COLO829 (cell line): Measurements from ENCODE around the gene ARHGEF39.
A peak's percentile ranks its signal among the peaks of the same experiment; 100 is the strongest.
"Not testable (repeated sequence)": the region's sequence is repeated elsewhere in the genome, so short reads cannot be mapped to it uniquely, and the experiment has no call there.

Source experiments
- DNase-seq: peaks from one replicate; pipeline ENCODE4 v3.0.0; 2012; ENCODE audit warnings: low spot score

ARHGEF39 gene

DNA sequence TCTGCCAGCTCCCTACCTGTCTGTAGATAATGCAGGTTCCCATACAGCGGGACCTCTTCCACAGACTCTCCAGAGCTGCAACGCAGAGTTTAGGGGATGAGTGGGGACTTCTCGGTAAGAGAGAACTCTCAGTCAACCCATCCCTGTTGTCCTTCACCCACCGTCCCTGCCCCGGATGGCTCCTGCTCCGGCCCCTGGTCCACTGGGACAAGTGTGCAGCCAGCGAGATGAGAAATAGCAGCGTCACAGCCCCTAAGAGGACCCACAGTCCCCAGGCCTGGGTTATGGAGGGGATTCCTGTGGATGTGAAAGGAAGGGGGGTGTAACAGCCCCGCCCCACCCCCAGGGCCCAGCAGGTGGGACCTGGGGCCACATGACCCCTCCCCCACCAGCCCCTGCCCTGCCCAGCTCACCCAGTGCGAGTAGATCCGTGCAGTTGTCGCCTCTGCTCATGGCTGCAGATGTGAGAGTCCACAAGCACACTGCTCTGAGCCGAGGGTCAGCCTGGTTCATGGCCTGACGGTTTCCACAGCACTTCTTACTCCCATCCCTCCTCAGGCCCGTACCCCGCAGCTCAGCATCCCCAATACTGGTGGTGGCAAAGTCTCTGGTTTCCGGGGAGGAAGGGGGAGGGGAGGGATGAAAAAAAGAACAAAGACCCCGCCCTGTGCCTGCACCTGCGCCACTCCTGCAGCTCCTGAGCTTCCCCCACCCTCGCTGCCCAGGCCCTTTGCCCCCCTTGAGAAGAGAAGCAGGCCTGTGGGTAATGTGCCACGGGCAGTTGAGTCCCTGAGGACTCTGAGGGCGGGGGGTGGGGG, 14.4 kb downstream of the ARHGEF39 start, which contains the start of gene SIT1:
Gene SIT1 (minus strand): TSS at position 591 of the 818 bp plus-strand sequence. CDS start 78 bp downstream, at position 513.
- DNase-seq: no peak

- no peak for DNase-seq
Measured at GRCh38 chr9:35649431-35650340, 15.3 kb downstream of the ARHGEF39 start.

- DNase-seq: peak; percentile 96
Measured at GRCh38 chr9:35646533-35647265, 18.3 kb downstream of the ARHGEF39 start.

DNA sequence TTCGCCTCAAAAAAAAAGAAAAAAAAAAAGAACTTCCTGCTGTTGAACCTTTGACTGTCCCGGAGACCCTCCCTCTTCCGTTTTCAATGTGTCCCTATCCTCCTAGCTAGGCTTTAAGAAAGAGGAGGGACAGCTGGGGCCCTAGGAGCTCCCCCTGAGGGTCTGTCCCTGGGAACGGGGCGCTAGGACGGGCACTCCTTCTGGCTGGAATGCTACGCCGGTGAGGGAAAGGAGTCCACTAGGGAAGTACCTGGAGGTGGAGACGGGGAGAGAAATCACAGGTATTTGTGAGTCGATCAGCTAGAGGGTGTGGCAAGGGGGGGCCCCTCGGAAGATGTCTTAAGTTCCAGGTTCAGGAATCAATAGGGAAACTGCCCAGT, 18.9 kb downstream of the ARHGEF39 start:
- DNase-seq: no peak

DNA sequence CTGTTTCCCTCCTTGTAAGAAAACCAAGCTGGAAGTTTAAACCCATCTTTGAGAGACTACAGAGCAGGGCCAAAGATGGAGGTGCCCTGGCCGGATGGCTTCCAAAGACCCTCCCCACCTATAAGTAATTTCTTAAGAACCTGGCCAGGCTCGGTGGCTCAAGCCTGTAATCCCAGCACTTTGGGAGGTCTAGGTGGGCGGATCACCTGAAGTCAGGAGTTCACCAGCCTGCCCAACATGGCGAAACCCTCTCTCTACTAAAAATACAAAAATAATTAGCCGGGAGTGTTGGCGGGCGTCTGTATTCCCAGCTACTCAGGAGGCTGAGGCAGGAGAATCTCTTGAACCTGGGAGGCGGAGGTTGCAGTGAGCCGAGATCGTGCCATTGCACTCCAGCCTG, 19.3 kb downstream of the ARHGEF39 start:
- not testable (repeated sequence) for DNase-seq

DNA sequence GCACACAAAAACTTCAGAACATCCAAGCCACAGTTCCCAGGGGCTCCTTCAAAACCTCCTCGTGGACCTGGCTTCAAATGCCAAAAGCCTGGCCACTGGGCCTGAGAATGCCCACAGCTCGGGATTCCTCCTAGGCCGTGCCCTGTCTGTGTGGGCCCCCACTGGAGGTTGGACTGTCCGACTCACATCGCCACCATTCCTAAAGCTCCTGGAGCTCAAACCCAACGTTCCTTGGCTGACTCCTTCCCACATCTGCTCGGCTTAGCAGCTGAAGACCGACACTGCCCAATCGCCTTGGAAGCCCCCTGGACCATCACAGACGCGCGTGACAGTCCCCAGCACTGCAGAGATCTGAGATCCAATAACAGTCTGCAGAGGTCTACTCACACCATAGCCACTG, 21.9 kb downstream of the ARHGEF39 start:
- no peak for DNase-seq

- DNase-seq: not testable (repeated sequence)
Measured at GRCh38 chr9:35641478-35641877, 23.5 kb downstream of the ARHGEF39 start.

- not testable (repeated sequence) for DNase-seq
Measured at GRCh38 chr9:35640431-35640830, 24.6 kb downstream of the ARHGEF39 start.

GRCh38 chr9:35639631-35640030, 25.4 kb downstream of the ARHGEF39 start:
- DNase-seq: no peak

GRCh38 chr9:35639225-35639624, 25.8 kb downstream of the ARHGEF39 start:
- DNase-seq: not testable (repeated sequence)

GRCh38 chr9:35638751-35639150, 26.2 kb downstream of the ARHGEF39 start:
- DNase-seq: not testable (repeated sequence)

DNA sequence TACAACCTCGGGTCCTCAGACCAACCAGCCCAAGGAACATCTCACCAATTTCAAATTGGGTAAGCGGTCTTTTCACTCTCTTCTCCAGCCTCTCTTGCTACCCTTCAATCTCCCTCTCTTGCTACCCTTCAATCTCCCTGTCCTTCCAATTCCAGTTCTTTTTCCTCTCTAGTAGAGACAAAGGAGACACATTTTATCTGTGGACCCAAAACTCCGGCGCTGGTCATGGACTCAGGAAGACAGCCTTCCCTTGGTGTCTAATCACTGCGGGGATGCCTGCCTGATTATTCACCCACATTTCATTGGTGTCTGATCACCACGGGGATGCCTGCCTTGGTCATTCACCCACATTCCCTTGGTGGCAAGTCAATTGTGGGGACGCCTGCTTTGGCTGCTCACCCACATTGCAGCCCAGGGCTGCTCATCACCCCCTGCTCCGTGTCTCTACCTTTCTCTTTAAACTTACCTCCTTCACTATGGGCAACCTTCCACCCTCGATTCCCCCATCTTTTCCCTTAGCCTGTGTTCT, 27.5 kb downstream of the ARHGEF39 start:
- DNase-seq: not testable (repeated sequence)

DNA sequence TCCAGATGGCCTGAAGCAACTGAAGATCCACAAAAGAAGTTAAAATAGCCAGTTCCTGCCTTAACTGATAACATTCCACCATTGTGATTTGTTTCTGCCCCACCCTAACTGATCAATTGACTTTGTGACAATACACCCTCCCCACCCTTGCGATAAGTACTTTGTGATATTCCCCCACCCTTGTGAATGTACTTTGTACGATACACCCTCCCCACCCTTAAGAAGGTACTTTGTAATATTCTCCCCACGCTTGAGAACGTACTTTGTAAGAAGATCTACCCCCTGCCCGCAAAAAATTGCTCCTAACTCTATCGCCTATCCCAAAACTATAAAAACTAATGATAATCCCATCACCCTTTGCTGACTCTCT, 28.1 kb downstream of the ARHGEF39 start:
- not testable (repeated sequence) for DNase-seq

- no peak for DNase-seq
Measured at GRCh38 chr9:35636135-35636876, 28.7 kb downstream of the ARHGEF39 start.

GRCh38 chr9:35635730-35636129, 29.3 kb downstream of the ARHGEF39 start:
- DNase-seq: no peak

- DNase-seq: no peak
Measured at GRCh38 chr9:35629597-35629996, 35.4 kb downstream of the ARHGEF39 start.

DNA sequence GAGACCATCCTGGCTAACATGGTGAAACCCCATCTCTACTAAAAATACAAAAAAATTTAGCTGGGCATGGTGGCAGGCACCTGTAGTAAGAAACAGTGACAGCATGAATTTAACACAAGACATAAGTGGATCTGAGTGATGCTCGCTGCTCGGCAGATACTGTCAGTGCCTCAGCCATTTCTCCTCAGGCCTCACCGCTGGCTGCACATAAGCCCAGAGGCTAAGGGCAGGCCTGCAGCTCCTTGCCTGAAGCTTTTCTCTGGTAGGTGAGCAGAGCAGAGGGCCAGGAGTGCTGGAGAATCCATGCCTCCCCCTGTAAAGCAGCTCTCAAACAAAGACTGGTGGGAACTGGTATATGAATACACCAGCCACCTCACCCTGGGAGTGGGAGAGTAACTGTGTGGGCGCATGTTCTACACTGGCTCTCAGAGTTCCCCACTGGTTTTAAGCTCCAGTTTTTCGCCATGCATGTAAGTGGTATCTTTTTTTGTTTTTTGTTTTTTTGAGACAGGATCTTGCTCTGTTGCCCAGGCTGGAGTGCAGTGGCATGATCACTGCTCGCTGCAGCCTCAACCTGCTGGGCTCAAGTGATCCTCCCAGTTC, 36.5 kb downstream of the ARHGEF39 start:
- no peak for DNase-seq

GRCh38 chr9:35627575-35627974, 37.4 kb downstream of the ARHGEF39 start:
- no peak for DNase-seq

DNA sequence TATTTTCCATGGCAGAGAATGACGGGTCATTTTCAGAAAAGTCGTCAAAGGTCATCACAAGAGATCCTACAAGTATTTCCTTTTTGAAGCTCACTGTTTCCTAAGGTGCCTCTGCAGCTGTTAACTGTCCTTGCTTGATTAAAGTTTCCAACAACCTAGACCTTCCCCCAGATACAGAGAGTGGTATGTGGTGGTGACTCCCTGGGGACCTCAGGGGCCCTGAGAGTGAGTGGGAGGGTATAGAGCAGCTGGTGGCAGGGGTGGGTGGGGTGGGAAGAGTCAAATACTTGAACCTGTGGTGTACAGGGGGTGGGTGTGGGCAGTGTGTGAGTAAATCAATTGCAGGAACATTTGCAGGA, 45.2 kb downstream of the ARHGEF39 start:
- no peak for DNase-seq

GRCh38 chr9:35618854-35619799, 45.9 kb downstream of the ARHGEF39 start:
- no peak for DNase-seq
